ENCODE measurements around the gene FBP2.

DNA sequence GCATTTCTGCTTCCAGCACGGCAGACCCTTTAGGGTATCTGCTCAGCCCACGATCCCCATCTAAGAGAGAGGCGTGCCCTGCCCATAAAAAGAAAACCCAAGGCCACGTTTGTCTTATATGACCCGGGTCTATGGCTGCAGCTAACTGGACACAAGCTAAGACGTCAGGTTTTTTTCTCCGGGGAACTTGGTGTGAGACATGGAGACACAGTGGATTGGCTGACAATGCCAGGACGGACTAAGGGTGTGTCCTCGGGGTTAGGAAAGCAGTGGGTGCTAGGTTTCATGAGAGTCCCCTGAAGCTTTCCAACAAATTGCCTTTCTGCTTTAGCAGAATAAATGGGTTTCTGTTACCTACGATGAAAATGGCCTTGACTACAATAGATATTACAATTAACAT, 7.1 kb upstream of the FBP2 start:
- no peak for TF ChIP-seq POLR2A (IDR thresholded peaks at IDR 0.05)
- TF ChIP-seq CTCF (IDR thresholded peaks at IDR 0.05) = no peak
